GM20000 (cell line): Measurements from ENCODE around the gene ZNF143.
"Not testable (repeated sequence)": the region's sequence is repeated elsewhere in the genome, so short reads cannot be mapped to it uniquely, and the experiment has no call there.

Experiments used
- DNase-seq: peaks from one replicate; pipeline ENCODE4 v3.0.0; 2012; ENCODE audit warnings: low spot score
- TF ChIP-seq, protein P1 (sequence below): IDR thresholded peaks from 2 replicates; pipeline ENCODE4 v1.5.1; 2012; ENCODE audit warnings: mild to moderate bottlenecking, control low read depth; ENCODE audit errors: extremely low read depth, missing control alignments

The ZNF143 gene

GRCh38 chr11:9506489-9507276 lies 45.9 kb downstream of the ZNF143 start:
- TF ChIP-seq, protein P1, sequence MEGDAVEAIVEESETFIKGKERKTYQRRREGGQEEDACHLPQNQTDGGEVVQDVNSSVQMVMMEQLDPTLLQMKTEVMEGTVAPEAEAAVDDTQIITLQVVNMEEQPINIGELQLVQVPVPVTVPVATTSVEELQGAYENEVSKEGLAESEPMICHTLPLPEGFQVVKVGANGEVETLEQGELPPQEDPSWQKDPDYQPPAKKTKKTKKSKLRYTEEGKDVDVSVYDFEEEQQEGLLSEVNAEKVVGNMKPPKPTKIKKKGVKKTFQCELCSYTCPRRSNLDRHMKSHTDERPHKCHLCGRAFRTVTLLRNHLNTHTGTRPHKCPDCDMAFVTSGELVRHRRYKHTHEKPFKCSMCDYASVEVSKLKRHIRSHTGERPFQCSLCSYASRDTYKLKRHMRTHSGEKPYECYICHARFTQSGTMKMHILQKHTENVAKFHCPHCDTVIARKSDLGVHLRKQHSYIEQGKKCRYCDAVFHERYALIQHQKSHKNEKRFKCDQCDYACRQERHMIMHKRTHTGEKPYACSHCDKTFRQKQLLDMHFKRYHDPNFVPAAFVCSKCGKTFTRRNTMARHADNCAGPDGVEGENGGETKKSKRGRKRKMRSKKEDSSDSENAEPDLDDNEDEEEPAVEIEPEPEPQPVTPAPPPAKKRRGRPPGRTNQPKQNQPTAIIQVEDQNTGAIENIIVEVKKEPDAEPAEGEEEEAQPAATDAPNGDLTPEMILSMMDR: peak; percentile 77
- peak; percentile 64 for DNase-seq

- DNase-seq: no peak
- TF ChIP-seq, protein P1: no peak
These were observed 46.4 kb downstream of the ZNF143 start for GRCh38 chr11:9507277-9507580.

GRCh38 chr11:9509041-9509440 lies 48.2 kb downstream of the ZNF143 start:
- DNase-seq: no peak
- TF ChIP-seq, protein P1: no peak

GRCh38 chr11:9512370-9513019 lies 51.7 kb downstream of the ZNF143 start:
- no peak for DNase-seq
- TF ChIP-seq, protein P1: no peak

- DNase-seq: not testable (repeated sequence)
These were observed 53.8 kb downstream of the ZNF143 start for GRCh38 chr11:9514576-9514975.

DNA sequence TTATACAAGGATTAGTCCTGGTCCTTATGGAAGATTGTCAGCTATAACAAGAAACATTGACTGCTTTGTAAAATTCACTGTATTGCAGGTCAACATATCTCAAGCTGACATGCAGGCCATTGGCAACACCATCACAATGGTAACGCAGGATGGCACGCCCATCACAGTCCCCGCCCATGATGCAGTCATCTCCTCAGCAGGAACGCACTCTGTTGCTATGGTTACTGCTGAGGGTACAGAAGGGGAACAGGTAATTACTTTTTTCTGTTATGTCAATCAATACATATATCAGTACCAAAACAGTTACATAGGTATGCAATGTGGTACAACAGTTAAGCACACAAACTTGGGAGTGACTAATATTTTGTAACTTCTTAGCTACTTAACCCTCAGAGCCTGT lies 55.3 kb downstream of the ZNF143 start:
- TF ChIP-seq, protein P1: no peak

GRCh38 chr11:9518835-9519410 lies 58.1 kb downstream of the ZNF143 start:
- DNase-seq: no peak
- TF ChIP-seq, protein P1: no peak

More for the DNA sequence above, 55.3 kb downstream of the ZNF143 start:
- DNase-seq: no peak
